ENCODE results near the gene JARID2. TPM values are rescaled to one million over a fixed set of nuclear protein-coding genes. Genes with fewer than 3 reads are reported as not detected.

Gene JARID2
- total RNA-seq, 1 donor from 2014 or later = 66.1 TPM

DNA sequence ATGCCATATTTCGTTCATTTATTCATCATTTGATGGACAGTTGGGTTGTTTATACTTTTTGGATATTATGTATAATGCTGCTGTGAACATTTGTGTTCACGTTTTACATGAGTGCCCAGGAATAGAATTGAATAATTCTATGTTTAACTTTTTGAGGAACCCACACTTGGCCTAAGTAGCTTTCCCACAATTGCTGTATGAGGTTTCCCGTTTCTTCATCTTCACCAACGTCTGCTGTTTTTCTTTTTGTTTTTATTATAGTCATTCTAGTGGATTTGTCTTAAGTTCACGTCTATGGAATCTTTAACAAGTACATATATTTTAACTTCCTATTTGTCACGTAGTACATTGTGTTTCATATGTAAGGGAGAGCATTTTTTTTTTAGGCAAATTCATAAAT, 110.3 kb downstream of the JARID2 start:
- Mint-ChIP-seq H3K4me1 (ENCODE audit: unreplicated experiment) (peaks cover 49% of the 10 kb centered on the region), H3K27me3 (ENCODE audit: unreplicated experiment) (peaks cover 9% of the 10 kb centered on the region), H3K36me3 (ENCODE audit: low read depth, unreplicated experiment) (no peaks in the 10 kb centered on the region), H3K27ac (ENCODE audit: unreplicated experiment) (no peak overlapping the region), H3K9me3 (ENCODE audit: unreplicated experiment) (no peaks in the 10 kb centered on the region), H3K4me3 (ENCODE audit: unreplicated experiment) (no peak overlapping the region)
- no peak for DNase-seq (ENCODE audit: low spot score)
- no peak for TF ChIP-seq CTCF (IDR thresholded peaks at IDR 0.05; ENCODE audit: unreplicated experiment)

DNA sequence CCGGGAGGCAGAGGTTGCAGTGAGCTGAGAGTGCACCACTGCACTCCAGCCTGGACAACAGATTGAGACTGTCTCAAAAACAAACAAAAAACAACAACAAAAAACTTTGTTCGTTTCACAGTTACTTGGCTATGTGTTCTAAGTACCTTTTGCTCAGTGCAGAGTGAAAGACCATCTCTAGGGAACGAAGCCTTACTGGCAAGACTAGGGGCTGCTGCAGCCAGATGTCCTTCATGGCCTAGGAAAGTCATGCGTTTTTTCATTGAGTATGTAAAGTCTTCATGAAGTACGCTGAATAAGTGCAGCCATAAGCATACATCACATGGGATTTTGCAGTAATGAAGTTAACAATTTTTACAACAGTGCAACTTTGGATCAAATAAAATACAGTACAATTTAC, 111.1 kb downstream of the JARID2 start:
- Mint-ChIP-seq H3K4me1 (ENCODE audit: unreplicated experiment) (peaks cover 42% of the 10 kb centered on the region), H3K4me3 (ENCODE audit: unreplicated experiment) (no peak overlapping the region), H3K27ac (ENCODE audit: unreplicated experiment) (no peak overlapping the region), H3K9me3 (ENCODE audit: unreplicated experiment) (no peaks in the 10 kb centered on the region), H3K36me3 (ENCODE audit: low read depth, unreplicated experiment) (no peaks in the 10 kb centered on the region), H3K27me3 (ENCODE audit: unreplicated experiment) (peaks cover 6% of the 10 kb centered on the region)
- DNase-seq (ENCODE audit: low spot score) = no peak
- no peak for TF ChIP-seq CTCF (IDR thresholded peaks at IDR 0.05; ENCODE audit: unreplicated experiment)

- no peaks in the 10 kb centered on the region for H3K9me3 Mint-ChIP-seq (ENCODE audit: unreplicated experiment)
- no peak for TF ChIP-seq CTCF (IDR thresholded peaks at IDR 0.05; ENCODE audit: unreplicated experiment)
- no peak overlapping the region for H3K4me3 Mint-ChIP-seq (ENCODE audit: unreplicated experiment)
- H3K4me1 Mint-ChIP-seq (ENCODE audit: unreplicated experiment) = peaks cover 33% of the 10 kb centered on the region
- H3K27ac Mint-ChIP-seq (ENCODE audit: unreplicated experiment) = no peak overlapping the region
- H3K36me3 Mint-ChIP-seq (ENCODE audit: low read depth, unreplicated experiment) = no peaks in the 10 kb centered on the region
- no peak for DNase-seq (ENCODE audit: low spot score)
- peaks cover 6% of the 10 kb centered on the region for H3K27me3 Mint-ChIP-seq (ENCODE audit: unreplicated experiment)
Observed at GRCh38 chr6:15357782-15358181, 111.9 kb downstream of the JARID2 start.

- Mint-ChIP-seq H3K9me3 (ENCODE audit: unreplicated experiment) (no peaks in the 10 kb centered on the region), H3K4me1 (ENCODE audit: unreplicated experiment) (peaks cover 25% of the 10 kb centered on the region), H3K4me3 (ENCODE audit: unreplicated experiment) (no peak overlapping the region), H3K27me3 (ENCODE audit: unreplicated experiment) (peaks cover 6% of the 10 kb centered on the region), H3K36me3 (ENCODE audit: low read depth, unreplicated experiment) (no peaks in the 10 kb centered on the region), H3K27ac (ENCODE audit: unreplicated experiment) (peak overlapping the region; percentile 53)
- no peak for TF ChIP-seq CTCF (IDR thresholded peaks at IDR 0.05; ENCODE audit: unreplicated experiment)
- DNase-seq (ENCODE audit: low spot score) = no peak
Observed at GRCh38 chr6:15358579-15359327, 112.9 kb downstream of the JARID2 start.

DNA sequence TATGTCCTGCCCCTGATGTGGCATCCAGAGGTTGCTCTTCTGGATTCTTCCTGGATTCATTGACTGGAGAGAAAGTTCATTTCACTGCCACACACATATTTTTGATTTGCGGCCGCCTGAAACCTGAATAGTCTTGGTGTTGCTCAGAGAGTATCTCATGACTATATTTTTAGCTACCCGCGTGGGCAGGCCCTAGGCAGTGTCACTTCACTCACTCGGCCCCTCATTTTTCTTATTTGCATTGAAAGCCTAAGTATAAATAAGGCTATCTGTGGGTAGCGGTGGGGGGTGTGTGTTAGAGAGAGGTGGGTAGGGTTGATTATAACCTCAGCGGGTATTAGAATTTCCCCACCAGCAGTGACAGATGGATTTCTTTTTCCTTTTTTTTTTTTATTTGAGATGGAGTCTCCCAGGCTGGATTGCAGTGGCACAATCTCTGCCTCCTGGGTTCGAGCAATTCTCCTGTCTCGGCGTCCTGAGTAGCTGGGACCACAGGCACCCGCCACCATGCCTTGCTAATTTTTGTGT, 113.5 kb downstream of the JARID2 start:
- no peak overlapping the region for H3K27ac Mint-ChIP-seq (ENCODE audit: unreplicated experiment)
- peaks cover 6% of the 10 kb centered on the region for H3K27me3 Mint-ChIP-seq (ENCODE audit: unreplicated experiment)
- no peaks in the 10 kb centered on the region for H3K9me3 Mint-ChIP-seq (ENCODE audit: unreplicated experiment)
- no peak for DNase-seq (ENCODE audit: low spot score)
- TF ChIP-seq CTCF (IDR thresholded peaks at IDR 0.05; ENCODE audit: unreplicated experiment) = no peak
- H3K4me3 Mint-ChIP-seq (ENCODE audit: unreplicated experiment) = no peak overlapping the region
- H3K36me3 Mint-ChIP-seq (ENCODE audit: low read depth, unreplicated experiment) = no peaks in the 10 kb centered on the region
- H3K4me1 Mint-ChIP-seq (ENCODE audit: unreplicated experiment) = peaks cover 19% of the 10 kb centered on the region
